Left ventricle myocardium inferior (tissue), 1 donor: ENCODE data around the gene HSPB1. TPM values are rescaled to one million over a fixed set of nuclear protein-coding genes. Genes with fewer than 3 reads are reported as not detected.
"Not testable (repeated sequence)": the region's sequence is repeated elsewhere in the genome, so short reads cannot be mapped to it uniquely, and the experiment has no call there.

Experiments
- DNase-seq: peaks from one replicate; pipeline ENCODE4 v3.0.0-alpha.2; 2020
- H3K27ac ChIP-seq: fragments of 200-600 bp; replicated peaks from 2 replicates; pipeline ENCODE4 v1.8.0; 2021
- H3K27me3 ChIP-seq: fragments of 200-600 bp; 2 replicates; pipeline ENCODE4 v1.8.0; 2021; ENCODE audit warnings: low read depth
- H3K36me3 ChIP-seq: fragments of 200-600 bp; 2 replicates; pipeline ENCODE4 v1.8.0; 2021
- H3K4me1 ChIP-seq: fragments of 200-600 bp; 2 replicates; pipeline ENCODE4 v1.8.0; 2021
- H3K4me3 ChIP-seq: fragments of 200-600 bp; 2 replicates; pipeline ENCODE4 v1.8.0; 2021; ENCODE audit warnings: mild to moderate bottlenecking, moderate library complexity
- H3K9me3 ChIP-seq: fragments of 200-600 bp; replicated peaks from 2 replicates; pipeline ENCODE4 v1.8.0; 2021
- intact Hi-C: fragments of 100-400 bp; cut with micrococcal nuclease; formaldehyde crosslinking; loops from one replicate; pipeline ENCODE4 v1.11.0; 2022
- total RNA-seq: library from RNA; stranded (reverse); fragmentation: NEBNext Ultra II Directional; extraction: Animal tissue kit (Norgen Biotek cat#: 25700); gene quantifications from one replicate; pipeline ENCODE4 v1.2.1, GENCODE V29; 2021
- TF ChIP-seq, protein P1 (sequence below): fragments of 200-600 bp; IDR thresholded peaks from 2 replicates; pipeline ENCODE4 v1.8.0; 2021; ENCODE audit warnings: antibody characterized with exemption, mild to moderate bottlenecking, borderline replicate concordance
- donor health status: DM: no; HTN: yes; CAD: no; lungs with severe emphysema.

HSPB1 gene
- total RNA-seq, 1 donor from 2014 or later = 2,037 TPM

DNA sequence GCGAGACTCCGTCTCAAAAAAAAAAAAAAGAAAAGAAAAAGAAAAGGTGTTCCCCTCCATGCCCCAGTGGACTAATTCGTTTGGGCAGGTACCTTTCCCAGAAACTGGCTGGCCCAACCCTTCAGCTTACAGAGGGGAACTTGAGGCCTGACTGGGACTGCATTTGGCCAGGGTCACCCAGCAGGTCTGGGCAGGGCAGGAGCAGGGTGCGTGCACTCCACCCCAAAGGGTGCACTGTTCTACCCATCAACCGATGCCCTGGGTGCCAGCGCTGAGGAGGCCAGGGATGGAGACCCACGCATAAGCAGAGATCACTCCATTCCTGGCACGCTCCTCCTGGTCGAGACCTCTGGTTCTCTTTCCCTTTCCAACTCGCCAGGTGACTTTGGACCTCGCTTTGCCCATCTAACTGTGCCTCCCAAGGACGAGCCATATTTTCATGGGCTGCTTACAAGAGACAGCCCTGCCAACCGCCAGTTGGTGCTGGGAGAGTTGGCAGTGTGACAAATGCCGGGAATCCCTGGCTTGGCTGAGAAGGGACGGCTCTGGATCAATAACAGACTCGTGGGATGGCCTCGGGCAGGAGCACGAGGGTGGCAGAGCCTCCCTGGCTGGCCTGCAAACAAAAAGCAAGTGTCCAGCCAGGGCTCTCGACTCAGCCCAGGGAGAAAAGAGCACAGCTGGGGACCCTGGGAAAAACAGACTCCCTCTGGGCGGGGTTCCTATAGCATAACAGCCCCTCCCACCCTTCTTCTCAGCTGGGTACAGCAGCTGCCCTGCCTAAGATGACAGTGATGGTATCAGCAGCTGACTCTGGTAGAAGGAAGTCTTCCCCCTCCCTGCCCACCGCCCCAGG is 7.9 kb downstream of the HSPB1 start:
- no peaks in the 10 kb centered on the region for H3K36me3 ChIP-seq
- intact Hi-C loops = no loop called here
- no peaks in the 10 kb centered on the region for H3K27me3 ChIP-seq
- TF ChIP-seq, protein P1, sequence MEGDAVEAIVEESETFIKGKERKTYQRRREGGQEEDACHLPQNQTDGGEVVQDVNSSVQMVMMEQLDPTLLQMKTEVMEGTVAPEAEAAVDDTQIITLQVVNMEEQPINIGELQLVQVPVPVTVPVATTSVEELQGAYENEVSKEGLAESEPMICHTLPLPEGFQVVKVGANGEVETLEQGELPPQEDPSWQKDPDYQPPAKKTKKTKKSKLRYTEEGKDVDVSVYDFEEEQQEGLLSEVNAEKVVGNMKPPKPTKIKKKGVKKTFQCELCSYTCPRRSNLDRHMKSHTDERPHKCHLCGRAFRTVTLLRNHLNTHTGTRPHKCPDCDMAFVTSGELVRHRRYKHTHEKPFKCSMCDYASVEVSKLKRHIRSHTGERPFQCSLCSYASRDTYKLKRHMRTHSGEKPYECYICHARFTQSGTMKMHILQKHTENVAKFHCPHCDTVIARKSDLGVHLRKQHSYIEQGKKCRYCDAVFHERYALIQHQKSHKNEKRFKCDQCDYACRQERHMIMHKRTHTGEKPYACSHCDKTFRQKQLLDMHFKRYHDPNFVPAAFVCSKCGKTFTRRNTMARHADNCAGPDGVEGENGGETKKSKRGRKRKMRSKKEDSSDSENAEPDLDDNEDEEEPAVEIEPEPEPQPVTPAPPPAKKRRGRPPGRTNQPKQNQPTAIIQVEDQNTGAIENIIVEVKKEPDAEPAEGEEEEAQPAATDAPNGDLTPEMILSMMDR = no peak
- no peak for DNase-seq
- no peaks in the 10 kb centered on the region for H3K9me3 ChIP-seq
- H3K4me3 ChIP-seq = no peak overlapping the region
- peak overlapping the region; percentile 32 for H3K27ac ChIP-seq
- H3K4me1 ChIP-seq = peaks cover 38% of the 10 kb centered on the region

DNA sequence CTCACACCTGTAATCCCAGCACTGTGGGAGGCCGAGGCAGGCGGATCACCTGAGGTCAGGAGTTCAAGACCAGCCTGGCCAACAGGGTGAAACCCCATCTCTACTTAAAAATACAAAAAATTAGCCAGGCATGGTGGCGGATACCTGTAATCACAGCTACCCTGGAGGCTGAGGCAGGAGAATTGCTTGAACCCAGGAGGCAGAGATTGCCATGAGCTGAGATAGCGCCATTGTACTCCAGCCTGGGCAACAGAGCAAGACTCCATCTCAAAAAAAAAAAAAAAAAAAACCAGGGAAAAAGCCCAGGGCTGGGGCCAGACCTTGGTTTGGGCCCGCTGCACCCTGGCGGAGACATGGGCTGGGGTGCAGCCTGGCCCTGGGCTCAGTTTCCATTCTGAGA is 9.4 kb downstream of the HSPB1 start:
- H3K27me3 ChIP-seq, H3K36me3 ChIP-seq, intact Hi-C loops, H3K9me3 ChIP-seq, DNase-seq, H3K27ac ChIP-seq, H3K4me3 ChIP-seq: not testable (repeated sequence)
- peaks cover 23% of the 10 kb centered on the region for H3K4me1 ChIP-seq

DNA sequence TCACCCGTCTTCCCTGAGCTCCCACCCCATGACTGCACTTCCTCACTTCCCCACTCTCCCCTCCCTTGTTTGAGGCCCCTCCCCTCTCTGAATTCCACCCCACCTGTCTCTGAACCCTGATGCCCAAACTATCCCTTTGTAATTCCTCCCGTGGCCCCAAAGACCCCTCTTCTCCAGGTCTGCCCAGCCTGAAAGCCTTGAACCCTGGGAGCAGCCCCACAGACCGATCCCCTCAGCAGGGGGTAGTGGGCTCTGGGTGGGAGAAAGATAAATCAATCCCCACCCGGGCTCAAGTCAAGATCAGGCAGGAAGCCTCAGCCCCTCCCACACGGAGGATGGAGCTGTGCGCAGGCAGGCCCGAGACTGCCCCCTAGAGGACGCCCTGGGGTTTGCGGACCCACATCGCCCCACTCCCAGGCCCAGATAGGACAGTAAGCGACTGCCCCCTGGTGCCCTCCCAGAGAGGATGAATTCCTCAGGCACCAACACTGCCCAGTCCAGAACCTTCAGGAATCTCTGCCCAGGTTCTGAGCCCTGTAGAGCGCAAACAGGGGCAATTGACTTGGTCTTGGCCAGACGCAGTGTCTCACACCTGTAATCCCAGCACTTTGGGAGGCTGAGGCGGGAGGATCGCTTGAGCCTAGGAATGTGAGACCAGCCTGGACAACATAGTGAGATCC is 11.7 kb downstream of the HSPB1 start:
- peaks cover 32% of the 10 kb centered on the region for H3K4me1 ChIP-seq
- H3K36me3 ChIP-seq = no peaks in the 10 kb centered on the region
- H3K4me3 ChIP-seq = no peak overlapping the region
- DNase-seq = peak; percentile 97
- intact Hi-C loops = no loop called here
- no peak overlapping the region for H3K27ac ChIP-seq
- no peaks in the 10 kb centered on the region for H3K9me3 ChIP-seq
- TF ChIP-seq, protein P1 = peak; percentile 100
- no peaks in the 10 kb centered on the region for H3K27me3 ChIP-seq

DNA sequence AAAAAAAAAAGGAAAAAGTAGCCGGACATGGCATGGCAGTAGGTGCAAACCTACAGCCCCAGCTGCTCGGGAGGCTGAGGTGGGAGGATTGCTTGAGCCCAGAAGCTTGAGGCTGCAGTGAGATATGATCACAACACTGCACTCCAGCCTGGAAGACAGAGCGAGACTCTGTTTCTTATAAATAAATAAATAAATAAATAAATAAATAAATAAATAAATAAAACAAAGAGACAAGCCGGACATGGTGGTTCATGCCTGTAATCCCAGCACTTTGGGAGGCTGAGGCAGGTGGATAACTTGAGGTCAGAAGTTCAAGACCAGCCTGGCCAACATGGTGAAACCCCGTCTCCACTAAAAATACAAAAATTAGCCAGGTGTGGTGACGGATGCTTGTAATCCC is 12.3 kb downstream of the HSPB1 start:
- DNase-seq, H3K36me3 ChIP-seq, H3K27ac ChIP-seq, H3K9me3 ChIP-seq, H3K4me3 ChIP-seq, intact Hi-C loops, H3K27me3 ChIP-seq: not testable (repeated sequence)
- H3K4me1 ChIP-seq = peaks cover 37% of the 10 kb centered on the region

DNA sequence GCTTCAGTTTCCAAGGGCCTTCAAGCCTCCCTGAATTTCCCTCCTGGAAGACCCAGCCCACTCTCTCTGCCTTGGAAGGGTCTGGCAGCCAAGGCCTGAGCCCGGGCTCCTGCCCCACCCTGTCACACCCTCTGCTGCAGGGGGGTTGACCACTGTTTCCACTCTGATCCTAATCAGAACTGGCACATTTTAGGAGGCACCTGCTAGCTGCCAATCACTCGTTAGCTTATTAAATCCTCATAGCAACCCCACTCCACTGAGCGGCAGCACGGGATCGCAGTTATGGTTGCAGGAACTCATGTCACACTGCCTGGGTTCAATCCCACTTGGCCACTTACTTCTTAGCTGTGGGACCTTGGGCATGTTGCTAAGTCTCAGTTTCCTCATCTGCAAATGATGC is 12.9 kb downstream of the HSPB1 start:
- TF ChIP-seq, protein P1 = no peak
- DNase-seq = no peak
- no peaks in the 10 kb centered on the region for H3K36me3 ChIP-seq
- H3K27ac ChIP-seq = no peak overlapping the region
- H3K4me3 ChIP-seq = no peak overlapping the region
- H3K9me3 ChIP-seq = no peaks in the 10 kb centered on the region
- intact Hi-C loops = no loop called here
- peaks cover 33% of the 10 kb centered on the region for H3K4me1 ChIP-seq
- H3K27me3 ChIP-seq = no peaks in the 10 kb centered on the region

DNA sequence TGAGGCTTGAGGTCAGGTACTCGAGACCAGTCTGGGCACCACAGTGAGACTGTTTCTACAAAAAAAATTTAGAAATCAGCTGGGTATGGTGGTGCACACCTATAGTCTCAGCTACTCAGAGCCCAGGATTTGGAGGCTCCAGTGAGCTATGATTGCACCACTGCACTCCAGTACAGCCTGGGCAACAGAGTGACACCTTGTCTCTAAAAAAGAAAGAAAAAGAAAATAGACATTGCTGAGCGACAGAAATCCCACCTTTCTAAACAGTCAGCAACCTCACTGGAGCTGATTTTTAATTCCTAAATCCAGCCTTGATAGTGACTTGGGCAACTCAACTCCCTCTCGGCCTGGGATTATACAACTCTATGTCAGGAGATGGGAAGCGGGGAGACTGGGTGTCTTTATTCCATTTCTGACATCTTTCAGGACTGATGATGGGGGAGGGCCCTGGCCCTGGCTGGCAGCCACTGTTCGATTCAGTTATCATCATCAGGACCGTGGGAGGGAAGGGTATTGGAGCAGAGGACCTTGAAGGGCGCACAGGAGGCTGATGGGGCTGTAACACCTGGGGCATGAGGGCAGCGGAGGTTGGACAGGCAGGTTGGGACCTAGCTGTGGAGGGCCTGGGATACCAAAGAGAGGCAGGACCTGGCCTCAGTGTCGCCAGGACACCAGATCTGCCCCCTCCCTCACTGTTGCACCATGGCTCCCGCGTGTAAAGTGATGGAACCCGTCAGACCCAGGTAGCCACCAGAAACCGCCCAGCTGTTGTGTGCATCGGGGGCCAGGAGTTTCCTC is 14.7 kb downstream of the HSPB1 start:
- TF ChIP-seq, protein P1 = no peak
- DNase-seq = no peak

More for the DNA sequence above, 14.7 kb downstream of the HSPB1 start:
- Histone ChIP-seq H3K27me3 (no peaks in the 10 kb centered on the region), H3K27ac (peak overlapping the region; percentile 98), H3K9me3 (no peaks in the 10 kb centered on the region), H3K4me3 (peak overlapping the region; percentile 91), H3K36me3 (no peaks in the 10 kb centered on the region), H3K4me1 (peaks cover 38% of the 10 kb centered on the region)
- intact Hi-C loops = no loop called here
